Prostate gland (tissue), 2 donors: ENCODE measurements around the gene CHIT1.

ENCODE experiments used
- POLR2A ChIP-seq: fragments of 450-650 bp; IDR thresholded peaks from one replicate; pipeline ENCODE4 v1.6.1; 2016; ENCODE audit warnings: antibody characterized with exemption, mild to moderate bottlenecking
- TF ChIP-seq, protein P1 (sequence below), 4 experiments: fragments of 200-600 bp in 2 of 4; fragments of 450-650 bp in 2 of 4; sonication (generic) in 2 of 4; IDR thresholded peaks; 1 replicate in 3 of 4; 2 replicates in 1 of 4; pipeline ENCODE4 v1.5.1; 2016 to 2019; ENCODE audit warnings: antibody characterized with exemption in 4 of 4, mild to moderate bottlenecking in 2 of 4, moderate library complexity in 2 of 4

DNA sequence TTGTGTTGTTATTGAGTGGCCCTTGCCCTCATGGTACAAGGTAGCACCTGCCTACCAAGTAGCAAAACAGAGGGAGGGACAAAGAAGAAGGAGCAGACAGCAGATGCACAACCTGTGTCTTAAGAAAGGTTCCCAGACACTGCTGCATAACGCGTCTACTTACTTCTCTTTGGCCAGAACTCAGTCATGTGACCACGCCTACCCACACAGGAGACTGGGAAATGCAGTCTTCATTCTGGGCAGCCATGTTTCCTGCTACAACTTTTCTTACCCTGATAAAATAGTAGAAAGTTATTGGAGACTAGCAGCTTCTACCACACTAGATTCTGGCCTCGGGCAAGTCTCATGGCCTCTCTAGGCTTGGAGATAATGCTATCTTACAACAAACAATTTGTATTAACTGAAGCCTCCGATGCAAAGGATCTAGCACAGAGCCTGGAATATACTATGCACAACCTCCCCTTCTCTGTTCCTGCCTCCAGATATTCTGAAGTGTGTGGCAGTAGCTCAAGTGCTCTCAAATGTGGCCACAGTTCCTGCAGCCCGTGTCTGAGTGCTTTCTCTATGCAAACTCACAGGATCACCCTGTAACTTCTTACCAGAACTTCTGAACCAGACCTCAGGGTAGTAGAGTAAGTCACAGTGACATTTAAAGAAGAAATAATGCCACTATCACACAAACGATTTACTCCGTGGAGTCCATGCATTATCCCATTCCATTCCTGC, 41.7 kb upstream of the CHIT1 start:
- TF ChIP-seq, protein P1, sequence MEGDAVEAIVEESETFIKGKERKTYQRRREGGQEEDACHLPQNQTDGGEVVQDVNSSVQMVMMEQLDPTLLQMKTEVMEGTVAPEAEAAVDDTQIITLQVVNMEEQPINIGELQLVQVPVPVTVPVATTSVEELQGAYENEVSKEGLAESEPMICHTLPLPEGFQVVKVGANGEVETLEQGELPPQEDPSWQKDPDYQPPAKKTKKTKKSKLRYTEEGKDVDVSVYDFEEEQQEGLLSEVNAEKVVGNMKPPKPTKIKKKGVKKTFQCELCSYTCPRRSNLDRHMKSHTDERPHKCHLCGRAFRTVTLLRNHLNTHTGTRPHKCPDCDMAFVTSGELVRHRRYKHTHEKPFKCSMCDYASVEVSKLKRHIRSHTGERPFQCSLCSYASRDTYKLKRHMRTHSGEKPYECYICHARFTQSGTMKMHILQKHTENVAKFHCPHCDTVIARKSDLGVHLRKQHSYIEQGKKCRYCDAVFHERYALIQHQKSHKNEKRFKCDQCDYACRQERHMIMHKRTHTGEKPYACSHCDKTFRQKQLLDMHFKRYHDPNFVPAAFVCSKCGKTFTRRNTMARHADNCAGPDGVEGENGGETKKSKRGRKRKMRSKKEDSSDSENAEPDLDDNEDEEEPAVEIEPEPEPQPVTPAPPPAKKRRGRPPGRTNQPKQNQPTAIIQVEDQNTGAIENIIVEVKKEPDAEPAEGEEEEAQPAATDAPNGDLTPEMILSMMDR (IDR thresholded peaks at IDR 0.05) = no peak
- TF ChIP-seq POLR2A = no peak
